GM18861 (cell line): ENCODE measurements around the gene GALE.
"Not testable (repeated sequence)": the region's sequence is repeated elsewhere in the genome, so short reads cannot be mapped to it uniquely, and the experiment has no call there.

Experiments used
- ATAC-seq: cut with Tn5 transposase; IDR thresholded peaks from one replicate; pipeline ENCODE4 v1.9.1; 2021; ENCODE audit not compliant: unreplicated experiment

Gene GALE

DNA sequence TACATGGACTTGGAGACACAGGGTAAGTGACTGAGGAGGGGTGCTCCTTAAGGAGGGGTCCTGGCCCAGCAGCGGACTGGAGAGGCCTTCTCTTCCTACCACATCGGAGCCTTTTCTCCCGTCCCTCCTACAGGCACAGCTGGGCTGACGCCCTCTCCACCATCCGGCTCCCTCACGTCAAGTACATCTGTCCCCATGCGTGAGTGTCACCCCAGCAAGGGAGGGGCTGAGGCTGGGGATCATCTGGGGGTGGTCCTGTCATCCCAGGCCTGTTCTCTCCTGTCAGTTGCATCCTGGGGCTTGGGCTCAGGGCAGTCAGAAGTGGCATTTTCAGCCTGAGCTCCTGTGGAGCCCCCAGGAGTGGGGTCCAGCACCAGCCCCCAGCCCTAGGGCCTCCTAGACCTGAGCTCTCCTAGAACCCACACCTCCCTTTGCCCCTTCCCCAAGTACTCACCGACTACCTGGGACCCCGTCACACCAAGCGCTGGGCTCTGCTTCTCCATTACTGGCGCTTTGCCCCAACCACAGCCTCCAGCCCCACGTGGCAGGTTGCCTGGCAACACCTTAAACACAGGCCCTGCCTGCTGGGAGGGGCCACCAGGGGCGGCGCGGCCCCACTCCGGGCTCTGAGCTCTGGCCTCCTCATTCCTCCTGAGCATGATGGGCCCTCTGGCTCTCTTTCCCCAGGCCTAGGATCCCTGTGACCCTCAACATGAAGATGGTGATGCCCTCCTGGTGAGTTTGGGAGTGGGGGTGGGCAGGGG, 7.4 kb downstream of the GALE start:
- no peak for ATAC-seq

DNA sequence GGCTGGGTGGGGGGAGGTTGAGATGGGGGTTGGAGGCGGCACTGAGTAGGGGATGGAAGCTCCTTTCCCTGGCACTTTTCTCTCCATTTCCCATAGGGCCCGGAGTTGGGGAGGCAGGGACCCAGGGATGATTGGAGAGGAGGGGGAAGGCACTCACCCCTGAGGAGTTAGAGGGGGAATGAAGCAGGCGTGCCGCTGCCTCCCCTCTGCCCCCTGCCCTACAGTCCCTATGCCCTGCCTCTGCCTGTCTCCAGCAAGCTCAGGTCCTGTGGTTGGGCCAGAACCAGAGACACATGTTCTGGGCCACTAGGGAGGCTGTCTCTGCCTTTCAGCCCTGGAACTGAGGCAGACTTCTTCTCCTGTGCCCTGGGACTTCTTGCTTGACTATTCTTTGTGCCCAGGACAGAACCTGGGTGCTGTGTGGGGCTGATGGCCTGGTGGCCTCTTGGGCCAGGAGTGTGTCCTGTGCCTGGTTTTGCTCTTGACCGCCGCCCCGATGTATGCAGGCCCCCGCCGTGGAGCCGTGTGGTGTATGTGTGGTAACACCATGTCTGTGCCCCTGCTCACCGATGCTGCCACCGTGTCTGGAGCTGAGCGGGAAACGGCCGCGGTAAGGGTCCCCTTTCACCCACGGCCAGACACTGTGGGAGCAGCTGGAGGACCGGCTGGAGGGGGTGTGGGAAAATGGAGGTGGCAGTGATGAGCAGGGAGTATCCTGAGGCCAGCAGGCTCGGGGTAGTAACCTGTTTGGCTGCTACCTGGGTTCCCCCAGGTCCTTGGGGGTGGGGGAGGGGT, 8.2 kb downstream of the GALE start:
- no peak for ATAC-seq

DNA sequence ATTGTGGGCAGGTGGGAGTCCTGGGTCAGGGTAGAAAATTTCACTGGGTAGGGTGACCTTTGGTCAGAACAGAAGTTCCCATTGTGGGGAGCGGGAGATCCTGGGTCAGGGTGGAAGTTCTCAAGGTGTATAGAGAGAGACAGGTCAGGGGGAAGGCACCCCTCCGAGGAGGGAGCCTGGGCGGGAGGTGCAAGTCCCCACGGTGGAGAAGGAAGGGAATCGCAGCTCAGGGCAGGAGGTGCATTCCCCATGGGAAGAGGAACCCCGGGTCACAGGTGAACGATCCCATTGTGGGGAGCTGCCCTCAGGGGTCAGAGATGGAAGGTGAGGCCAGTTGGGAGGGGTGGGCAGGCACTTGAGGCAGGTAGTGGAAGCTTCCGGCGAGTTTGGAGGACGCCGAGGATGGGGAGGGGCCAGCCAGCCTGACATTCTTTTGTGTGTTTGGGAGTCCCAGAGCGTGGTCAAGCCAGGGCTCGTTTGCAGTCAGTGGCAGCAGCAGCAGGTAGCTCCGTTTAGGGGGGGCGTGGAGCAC, 9.0 kb downstream of the GALE start:
- no peak for ATAC-seq

DNA sequence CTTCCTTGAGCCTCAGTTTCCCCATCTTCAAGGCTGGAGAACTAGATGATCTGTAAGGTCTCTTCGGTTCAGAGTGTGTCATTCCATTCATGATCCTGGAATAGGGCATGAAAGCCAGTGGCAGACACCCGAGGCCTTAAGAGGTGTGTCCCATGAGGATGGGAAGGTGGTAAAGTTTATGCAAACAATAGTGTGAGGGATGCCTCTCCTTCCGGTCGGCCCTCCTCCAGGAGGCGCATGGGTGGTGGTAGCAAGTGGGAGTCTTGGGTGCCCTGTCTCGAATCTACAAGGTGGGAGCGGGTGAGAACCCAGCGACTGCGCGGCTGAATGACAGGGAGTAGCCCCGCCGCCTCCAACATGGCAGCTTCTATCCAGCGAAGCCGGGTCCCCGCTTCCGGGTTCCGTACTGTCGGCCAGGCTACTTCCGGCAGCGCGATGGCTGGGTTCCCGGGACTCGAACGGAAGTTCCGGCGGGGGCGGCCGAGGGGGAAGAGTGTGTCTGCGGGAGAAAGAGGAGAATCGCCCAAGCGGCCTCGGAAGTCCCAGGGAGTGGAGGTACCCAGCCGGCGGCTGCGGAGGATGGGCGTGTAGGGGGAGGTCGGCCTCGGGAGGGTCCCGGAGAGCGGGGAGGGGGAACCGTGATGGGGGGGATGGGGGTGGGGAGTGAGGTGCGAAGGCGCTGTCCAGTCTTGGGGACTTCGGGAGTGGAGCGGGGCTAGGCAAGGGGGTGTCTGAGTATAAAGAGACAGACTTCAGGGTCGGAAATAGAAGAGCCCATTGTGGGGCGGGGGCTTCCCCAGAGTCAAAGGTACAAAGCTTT, 9.6 kb downstream of the GALE start, which contains the start of gene LYPLA2:
LYPLA2 (plus strand) TSS at position 450 of the 820 bp plus-strand sequence. CDS start 1,538 bp downstream, outside the sequence.
- ATAC-seq = no peak

DNA sequence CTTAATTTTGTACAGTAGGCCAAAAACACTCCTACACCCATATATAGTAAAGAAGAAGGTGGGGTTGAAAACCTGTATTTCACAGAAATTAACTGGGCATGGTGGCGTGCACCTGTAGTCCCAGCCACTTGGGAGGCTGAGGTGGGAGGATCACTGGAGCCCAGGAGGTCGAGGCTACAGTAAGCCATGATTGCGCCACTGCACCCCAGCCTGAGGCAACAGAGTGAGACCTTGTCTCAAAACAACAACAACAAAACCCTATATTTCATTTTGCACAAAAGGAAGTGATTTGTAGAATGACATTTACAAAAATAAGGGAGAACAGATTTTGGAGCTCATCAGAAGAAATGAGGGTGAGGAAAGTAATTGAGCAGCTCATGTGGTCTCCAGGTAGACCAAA, 11.9 kb downstream of the GALE start:
- no peak for ATAC-seq

DNA sequence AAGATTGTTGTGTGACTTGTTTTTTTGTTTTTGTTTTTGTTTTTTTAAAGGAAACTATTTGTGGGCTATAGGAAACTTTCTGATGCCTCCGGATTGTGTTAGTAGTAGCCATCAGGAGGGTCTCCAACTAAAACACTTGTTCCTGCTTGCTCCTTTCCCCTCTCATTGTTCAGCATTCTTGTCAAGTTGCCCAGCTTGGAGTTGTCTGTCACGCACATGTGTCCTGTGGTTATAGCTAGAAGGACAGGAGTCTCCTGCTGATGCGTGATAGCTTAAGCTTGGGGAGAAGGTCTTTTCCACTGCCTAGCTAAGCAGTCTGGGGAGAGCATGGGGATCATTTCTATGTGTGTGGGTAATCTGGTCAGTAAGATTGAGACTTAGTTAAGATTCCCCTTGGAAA, 12.9 kb downstream of the GALE start:
- ATAC-seq = no peak

DNA sequence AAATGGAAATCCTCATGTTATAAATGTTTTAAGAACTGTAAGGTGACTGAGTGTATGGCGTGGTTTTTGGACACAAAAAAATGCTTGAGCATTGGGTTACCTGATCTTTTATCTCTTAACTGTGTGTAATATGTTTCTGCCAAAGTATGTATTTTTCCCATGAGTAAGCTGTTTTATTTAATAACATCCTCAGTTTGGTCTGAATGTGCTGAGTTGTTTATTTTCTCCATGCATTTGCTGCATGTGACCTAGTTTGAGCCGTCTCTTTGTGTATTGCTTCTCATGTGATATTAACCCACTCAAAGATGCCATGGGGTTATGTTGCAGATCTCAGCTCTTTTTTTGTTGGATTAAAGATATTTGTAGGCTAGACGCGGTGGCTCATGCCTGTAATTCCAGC, 15.7 kb downstream of the GALE start:
- ATAC-seq = no peak

DNA sequence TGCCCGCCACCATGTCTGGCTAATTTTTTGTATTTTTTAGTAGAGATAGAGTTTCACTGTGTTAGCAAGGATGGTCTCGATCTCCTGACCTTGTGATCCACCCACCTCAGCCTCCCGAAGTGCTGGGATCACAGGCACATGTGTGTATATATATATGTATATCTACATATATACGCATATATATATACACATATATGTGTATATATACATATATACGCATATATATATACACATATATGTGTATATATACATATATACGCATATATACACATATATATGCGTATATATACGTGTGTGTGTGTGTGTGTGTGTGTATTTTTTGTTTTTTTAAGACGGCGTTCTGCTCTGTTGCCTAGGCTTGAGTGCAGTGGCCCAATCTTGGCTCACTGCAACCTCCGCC, 17.4 kb downstream of the GALE start:
- ATAC-seq = not testable (repeated sequence)

DNA sequence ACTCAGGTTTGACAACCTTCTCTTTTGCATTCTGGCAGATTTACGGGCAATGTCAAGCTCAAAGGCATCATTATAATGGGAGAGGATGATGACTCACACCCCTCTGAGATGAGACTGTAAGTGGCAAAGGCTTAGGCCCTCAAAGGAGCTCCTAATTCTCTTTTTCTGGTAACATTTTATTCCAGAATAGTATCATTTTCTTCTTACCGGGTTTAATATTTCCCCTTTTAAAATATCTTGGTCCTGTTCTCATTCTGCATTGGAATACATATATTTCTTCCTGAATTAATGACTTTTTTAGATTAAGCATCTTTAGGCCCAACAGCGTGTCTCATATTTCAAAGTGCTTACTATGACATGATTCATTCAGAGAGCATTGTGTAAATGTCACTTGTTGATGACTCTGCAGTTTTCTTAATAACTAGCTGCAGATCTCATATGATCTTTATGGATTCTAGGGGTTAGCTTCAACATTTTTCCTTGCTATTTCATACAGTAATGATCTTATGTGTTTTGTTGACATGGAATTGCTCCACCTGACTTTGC, 20.7 kb downstream of the GALE start:
- no peak for ATAC-seq

DNA sequence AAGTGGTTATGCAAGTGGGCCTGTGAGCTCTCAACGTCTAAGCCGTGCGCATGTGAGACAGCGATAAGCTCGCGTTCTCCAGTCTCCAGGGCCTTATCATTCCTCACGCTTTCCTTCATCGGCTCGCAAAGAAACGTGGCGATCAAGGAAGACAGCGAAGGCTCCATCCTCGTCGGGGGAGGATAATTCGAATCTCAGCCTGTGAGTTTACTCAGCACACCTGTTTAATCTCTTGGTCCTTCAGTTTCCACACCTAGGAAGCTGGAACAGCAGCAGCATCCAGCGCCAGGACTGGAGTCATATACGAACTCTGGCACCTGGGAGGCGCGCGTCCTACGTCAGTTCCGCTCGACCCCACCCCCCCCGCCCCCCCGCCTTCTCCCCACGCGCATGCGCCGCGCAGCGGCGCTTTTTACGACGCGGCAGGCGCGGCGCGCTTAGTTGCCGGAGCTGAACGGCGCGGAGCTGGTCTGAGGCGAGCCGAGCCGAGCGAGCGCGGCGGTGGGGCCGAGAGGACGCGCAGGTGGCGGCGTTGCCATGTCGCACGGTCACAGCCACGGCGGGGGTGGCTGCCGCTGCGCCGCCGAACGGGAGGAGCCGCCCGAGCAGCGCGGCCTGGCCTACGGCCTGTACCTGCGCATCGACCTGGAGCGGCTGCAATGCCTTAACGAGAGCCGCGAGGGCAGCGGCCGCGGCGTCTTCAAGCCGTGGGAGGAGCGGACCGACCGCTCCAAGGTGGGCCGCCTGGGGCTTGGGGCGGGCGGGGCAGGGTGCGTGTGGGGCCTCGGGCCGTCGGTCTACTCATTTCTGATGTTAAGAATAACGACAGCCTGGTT, 22.4 kb downstream of the GALE start, which contains the start of gene PITHD1:
PITHD1 (plus strand) TSS at position 440 of the 836 bp plus-strand sequence; CDS start at position 538, 98 bp downstream.
- ATAC-seq = peak; percentile 54

DNA sequence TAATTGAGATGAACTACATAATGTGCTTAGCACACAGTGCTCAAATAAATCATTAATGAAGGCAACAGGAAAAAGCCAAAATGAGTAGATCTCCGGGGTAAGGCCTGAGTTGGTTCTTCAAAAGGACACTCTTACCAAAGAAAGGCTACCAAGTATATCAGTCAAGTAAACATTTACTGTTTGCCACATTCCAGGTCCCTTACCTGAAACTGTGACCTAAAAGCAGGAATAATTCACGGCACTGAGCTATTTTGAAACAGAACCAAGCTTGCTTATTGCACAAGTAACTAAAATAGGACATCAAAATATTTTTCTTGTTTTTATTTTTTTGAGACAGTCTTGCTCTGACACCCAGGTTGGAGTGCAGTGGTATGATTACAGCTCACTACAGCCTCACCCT, 24.3 kb downstream of the GALE start:
- no peak for ATAC-seq

DNA sequence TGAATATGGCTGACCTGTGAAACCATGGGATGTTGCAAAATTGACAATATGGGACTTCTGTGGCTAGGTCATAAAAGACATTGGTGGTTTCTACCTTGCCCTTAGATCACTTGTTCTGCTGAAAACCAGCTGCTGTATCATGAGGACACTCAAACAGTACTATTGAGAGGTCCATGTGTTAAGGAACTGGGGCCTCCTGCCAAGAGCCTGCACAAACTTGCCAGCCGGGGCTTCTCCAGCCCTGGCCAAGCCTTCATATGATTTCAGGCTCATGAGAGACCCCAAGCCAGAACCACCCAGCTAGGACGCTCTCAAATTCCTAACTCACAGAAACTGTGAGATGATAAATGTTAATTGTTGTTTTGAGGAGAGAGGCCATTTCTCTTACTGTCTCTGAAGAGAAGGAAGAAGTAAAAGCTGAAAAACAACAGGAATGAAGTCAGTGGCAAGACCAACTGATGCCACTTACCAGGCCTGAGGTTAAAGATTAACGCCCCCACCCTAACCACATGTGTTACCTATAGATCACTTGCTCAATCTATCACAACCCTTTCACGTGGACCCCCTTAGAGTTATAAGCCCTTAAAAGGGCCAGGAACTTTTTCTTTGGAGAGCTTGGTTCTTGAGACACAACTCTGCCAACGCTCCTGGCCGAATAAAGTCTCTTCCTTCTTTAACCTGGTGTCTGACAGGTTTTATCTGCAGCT, 26.2 kb downstream of the GALE start:
- ATAC-seq = no peak

DNA sequence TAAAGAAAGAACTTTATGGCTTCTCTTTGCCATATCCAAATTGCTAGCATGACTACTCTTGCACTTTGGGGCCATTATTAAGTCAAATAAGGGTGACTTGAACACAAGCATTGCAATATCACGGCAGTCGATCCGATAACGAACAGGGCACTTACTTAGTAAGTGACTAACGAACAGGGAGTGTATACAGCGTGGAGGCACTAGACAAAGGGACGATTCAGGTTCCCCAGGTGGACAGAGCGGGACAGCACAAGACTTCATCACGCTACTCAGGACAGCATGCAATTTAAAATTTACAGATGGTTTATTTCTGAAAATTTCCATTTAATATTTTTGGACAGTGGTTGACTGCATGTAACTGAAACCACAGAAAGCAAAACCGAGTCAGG, 27.7 kb downstream of the GALE start:
- no peak for ATAC-seq

DNA sequence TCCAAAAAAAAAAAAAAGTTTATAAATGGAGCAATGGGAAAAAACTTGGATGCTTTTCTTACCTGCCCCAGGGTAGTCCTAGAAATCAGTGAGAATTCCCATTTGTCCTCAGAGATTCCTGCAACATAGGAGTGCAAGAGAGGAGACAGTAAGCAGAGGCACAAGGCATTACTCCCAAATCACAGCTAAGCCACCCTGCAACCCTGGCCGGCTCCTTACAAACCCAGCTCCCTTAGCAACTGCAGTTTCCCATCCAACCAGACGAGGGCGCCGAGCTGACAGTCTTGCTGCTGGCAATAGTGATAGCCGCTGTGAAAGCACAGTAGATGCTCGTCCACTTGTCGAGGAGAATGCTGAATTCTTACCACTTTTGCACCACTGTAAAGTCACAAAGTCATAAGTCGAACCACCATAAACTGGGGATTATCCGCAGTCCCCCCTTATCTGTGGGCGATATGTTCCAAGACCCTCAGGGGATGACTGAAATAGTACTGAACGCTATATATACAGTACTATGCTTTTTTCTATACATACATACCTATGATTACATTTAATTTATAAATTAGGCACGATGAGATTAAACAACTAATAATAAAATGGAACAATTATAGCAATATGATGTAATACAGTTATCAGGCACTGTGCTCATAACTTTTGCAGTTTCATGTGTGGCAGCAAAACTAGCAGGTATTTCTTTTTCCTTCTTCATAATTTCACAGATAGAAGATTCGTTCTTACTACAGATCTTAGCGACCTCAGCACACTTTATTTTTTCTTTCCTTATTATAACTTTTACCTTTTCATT, 28.3 kb downstream of the GALE start:
- ATAC-seq = no peak

DNA sequence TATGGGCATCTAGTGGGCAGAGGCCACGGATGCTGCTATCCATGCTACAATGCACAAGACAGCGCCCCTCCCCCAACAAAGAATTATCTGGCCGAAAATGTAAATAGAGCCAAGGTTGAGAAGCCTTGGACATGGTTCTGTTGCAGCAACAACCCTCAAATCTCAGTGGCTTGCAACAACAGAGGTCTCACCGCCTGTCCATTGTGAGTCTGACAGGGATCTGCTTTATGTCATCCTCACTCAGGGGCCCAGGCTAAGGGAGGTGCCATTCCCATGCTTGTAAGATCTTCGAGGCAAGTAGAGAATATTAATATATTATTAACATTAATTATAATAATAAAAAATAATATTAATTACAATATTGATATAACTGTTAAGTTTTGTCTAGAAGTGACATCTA, 31.8 kb downstream of the GALE start:
- no peak for ATAC-seq

DNA sequence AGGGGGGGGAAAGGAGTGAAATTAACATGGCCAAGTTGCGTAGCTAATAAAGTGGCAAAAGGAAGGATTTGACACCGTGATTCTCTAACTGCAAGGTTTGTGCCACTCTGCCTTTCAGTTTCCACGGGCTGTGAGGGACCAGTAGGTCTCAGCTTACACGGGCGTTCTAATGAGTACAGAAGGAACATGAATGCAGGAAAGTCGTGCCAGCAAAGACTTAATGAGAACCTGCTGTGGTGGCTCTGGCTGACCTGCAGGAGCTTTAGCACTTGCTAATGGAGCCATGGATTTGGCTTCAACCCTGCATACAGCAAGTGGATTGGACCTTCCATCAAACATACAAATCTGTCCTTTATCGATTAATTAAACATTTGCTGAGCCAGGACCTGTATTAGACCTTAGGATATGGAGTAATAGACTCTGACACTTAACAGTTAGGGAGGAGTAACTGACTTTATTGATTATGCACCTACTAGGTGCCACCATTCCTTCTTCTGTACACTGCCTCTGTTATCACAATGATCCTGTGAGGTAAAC, 37.4 kb downstream of the GALE start:
- ATAC-seq = no peak

DNA sequence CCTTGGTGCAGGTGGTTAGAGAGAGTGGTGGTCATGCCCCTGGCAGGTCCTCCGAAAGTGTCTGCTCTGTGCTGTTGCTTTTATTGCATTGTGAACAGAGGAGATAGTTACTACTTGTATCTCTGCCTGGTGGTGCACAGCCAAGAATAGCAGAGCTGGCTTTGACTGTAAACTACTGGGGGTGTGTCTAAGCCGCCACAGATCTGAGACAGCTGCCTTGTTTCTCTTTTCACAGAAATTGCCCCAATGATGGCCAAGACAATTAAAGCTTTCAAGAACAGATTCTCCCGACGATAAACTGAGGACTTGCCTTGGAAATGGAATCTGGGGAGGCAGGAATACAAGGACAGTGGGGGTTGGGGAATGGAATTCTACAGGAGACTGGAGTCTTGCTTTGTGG, 41.3 kb downstream of the GALE start:
- ATAC-seq = no peak

DNA sequence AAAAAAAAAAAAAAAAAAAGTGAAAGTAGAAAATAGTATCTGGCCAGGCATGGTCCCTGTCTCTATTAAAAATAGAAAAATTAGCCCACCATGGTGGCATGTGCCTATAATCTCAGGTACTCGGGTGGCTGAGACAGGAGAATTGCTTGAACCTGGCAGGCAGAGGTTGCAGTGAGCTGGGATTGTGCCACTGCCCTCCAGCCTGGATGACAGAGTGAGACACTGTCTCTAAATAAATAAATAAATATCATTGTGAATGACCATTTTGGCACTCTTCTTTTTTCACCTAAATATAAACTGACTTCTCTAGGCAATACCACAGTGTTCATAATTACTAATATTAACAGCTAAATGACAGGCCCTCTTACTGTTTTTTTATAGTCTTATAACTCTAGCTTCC, 42.7 kb downstream of the GALE start:
- no peak for ATAC-seq
